HG03521 (cell line): ENCODE results near the gene RRP1.
"Not testable (repeated sequence)": the region's sequence is repeated elsewhere in the genome, so short reads cannot be mapped to it uniquely, and the experiment has no call there.

ENCODE experiments used
- ATAC-seq: cut with Tn5 transposase; IDR thresholded peaks from one replicate; pipeline ENCODE4 v1.9.1; 2021; ENCODE audit warnings: mild to moderate bottlenecking, moderate library complexity; ENCODE audit not compliant: unreplicated experiment

The RRP1 gene

GRCh38 chr21:43815107-43815613 is 25.8 kb downstream of the RRP1 start:
- ATAC-seq = no peak

GRCh38 chr21:43815991-43816390 is 26.6 kb downstream of the RRP1 start:
- no peak for ATAC-seq

GRCh38 chr21:43816611-43817071 is 27.3 kb downstream of the RRP1 start:
- no peak for ATAC-seq

- no peak for ATAC-seq
Observed at GRCh38 chr21:43817157-43818086, 28.0 kb downstream of the RRP1 start.

- no peak for ATAC-seq
Observed at GRCh38 chr21:43818685-43819084, 29.3 kb downstream of the RRP1 start.

GRCh38 chr21:43819511-43820405 is 30.4 kb downstream of the RRP1 start:
- ATAC-seq = no peak

GRCh38 chr21:43820466-43820865 is 31.1 kb downstream of the RRP1 start:
- no peak for ATAC-seq

GRCh38 chr21:43822166-43822565 is 32.8 kb downstream of the RRP1 start:
- ATAC-seq = not testable (repeated sequence)

DNA sequence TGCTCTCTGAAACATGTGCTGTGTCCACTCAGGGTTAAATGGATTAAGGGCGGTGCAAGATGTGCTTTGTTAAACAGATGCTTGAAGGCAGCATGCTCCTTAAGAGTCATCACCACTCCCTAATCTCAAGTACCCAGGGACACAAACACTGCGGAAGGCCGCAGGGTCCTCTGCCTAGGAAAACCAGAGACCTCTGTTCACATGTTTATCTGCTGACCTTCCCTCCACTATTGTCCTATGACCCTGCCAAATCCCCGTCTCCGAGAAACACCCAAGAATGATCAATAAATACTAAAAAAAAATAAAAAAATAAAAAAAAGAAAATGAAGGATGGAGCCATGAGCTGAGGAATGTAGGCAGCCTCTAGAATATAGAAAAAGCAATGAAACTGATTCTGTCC is 33.4 kb downstream of the RRP1 start:
- ATAC-seq = not testable (repeated sequence)

DNA sequence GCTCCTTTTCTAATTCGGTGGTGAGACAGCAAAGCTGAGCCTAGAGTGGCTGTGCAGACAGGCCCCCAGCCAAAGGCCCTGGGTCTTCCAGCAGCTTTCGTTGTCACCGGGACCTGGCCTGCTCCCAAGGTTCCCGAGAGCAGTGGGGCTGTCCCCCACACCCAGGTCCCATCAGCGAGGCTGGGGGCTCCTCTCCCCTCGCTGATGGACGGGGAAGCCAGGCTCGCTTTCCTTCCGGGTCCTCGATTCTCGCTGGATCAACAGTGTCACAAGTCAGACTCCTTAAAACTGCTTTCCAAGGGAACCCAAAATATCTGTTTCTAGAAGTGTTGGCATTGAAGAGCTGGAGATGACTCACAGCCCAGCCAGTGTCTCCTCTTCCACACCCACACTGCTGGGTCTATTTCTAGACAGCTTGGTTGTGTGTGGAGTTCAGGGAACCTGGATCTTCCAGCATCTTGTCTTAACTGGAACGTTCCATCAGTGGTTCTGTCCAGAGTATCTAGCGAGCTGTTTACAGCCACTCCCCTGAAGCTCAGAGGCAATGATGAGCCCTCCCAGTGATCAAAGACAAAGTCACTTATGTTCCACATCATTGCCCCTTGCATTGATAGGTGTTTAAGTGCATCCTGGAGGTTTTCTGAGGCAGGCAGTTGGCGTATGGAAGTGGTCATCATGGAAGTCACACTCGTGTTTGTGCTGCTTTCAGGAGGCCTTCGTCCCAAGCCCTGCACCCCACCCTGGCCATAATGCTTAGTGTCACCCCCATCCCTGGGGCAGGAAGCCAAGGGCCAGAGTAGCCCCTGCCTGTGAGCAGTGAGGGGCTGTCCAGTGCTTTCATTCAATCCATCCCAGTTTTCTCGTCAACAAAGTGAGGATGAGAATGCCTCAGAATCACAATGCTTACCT is 35.2 kb downstream of the RRP1 start:
- ATAC-seq = no peak

DNA sequence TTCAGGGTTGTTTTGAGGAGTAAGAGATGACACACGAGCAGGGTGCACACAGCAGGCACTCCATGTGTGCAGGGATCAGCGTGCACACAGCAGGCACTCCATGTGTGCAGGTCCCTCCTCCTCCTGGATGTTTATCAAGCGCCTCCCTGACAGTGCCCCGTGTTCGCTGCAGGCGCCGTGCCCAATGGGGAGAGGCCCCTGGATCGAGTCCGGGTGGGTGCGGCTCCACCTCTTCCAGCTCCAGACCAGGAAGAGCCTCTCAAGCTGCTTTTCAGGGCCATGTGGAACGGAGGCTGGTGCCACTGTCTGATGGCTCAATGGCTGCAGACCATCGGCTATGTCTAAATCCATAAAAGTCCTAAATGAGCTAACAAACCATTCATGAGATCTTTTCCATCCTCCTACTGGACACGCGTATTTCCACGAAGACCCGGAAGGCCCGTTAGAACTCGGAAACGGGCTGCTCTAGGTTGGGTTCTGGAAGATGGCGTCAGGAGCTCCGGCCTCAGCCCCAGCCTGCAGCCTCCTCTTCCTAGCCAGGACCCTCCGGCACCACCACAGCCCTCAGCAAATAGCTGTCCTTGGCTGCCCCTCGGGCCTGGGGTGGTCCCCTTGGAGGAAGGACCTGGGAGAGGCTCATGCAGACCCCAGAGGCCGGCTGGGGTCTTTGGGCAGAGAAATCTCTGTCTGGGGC is 36.0 kb downstream of the RRP1 start:
- no peak for ATAC-seq

- no peak for ATAC-seq
Observed at GRCh38 chr21:43825936-43826622, 36.7 kb downstream of the RRP1 start.

DNA sequence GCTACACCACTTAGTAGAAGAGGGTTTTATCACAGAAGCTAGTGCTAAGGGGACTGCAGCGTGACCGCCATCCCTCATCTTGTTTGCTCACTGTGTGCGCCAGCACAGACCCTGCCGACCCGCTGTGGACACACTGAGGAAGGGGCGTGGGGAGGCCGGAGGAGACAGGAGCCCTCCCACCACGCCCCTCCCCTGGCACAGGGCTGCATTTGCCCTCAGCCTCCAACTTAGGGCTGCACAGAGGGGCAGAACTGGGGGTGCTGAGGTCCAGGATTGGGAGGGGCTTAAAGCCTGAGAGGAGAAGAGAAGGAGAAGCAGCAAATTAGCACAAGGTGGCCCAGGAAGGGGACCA is 37.2 kb downstream of the RRP1 start:
- no peak for ATAC-seq

DNA sequence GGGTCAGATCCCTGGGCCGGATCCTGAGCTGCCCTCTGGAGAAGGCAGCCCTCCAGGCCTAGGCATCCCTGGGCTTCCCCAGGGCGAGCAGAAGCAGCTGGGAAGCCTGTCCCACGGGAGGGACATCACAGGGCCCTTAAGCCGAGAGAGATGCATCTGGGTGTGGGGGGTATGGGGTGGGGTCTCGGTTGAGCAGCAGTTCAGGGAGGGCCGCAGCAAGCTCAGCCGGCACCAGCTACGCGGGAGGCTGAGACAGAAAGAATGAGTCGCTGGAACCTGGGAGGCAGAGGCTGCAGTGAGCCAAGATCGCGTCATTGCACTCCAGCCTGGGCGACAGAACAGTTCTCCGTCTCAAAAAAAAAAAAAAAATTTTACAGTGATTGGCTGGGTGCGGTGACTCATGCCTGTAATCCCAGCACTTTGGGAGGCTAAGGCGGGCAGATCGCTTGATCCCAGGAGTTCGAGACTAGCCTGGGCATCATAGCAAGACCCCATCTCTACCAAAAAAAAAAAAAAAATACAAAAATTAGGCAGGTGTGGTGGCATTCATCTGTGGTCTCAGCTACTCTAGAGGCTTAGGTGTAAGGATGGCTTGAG is 37.7 kb downstream of the RRP1 start:
- ATAC-seq = no peak

GRCh38 chr21:43829161-43829560 is 39.8 kb downstream of the RRP1 start:
- no peak for ATAC-seq

DNA sequence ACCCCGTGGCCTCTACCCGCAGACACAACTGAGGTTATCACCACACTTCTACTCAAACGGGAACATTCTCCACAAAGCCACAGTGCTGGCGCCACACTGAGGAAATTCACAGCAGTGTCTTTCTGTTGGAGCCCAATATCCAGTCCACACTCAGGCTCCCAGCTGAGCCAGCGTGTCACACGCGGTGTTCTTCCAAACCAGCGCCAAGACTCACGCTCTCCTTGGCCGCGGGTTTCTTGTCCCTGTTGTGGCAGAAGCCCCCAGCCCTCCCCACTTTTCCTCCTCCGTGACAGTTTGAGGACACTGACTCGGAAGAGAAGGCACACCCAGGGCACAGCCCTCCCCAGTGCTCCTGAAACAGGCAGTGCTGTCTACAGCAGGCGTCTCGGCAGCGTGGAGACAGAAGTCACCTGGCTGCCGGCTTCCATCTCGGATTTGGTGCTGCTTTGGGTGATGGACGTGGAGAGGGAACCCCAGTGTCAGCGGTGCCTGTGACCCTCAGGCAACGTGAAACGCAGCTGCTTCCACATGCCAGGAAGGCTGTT is 40.3 kb downstream of the RRP1 start:
- ATAC-seq = no peak

DNA sequence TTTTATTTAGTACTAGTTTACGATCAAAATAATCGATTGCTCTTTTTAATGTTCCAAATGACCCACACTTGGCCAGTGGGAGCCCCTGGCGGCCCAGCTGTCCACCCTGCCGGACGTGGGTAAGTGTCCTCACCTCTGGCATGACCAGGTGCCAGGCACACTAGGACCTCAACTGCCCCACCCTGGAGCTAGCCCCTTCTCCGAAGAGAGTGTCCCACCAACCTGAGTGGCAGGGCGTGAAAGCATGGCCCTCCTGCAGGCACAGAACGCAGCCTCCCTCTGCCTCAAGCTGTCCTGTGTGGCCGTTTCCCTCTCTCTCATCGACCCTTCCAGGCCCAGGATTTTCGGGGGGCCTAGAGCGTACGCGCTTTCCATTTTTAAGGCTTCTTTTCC is 42.8 kb downstream of the RRP1 start:
- no peak for ATAC-seq

- no peak for ATAC-seq
Observed at GRCh38 chr21:43832648-43833047, 43.3 kb downstream of the RRP1 start.
